GM19455 (cell line): ENCODE results near the gene ADA.
A peak's percentile ranks its signal among the peaks of the same experiment; 100 is the strongest.

Experiments
- ATAC-seq: cut with Tn5 transposase; IDR thresholded peaks from one replicate; pipeline ENCODE4 v1.9.1; 2021; ENCODE audit not compliant: unreplicated experiment

ADA gene

GRCh38 chr20:44646023-44646640 lies 5.4 kb downstream of the ADA start:
- ATAC-seq, result peak; percentile 26

GRCh38 chr20:44644667-44645131 lies 6.8 kb downstream of the ADA start:
- ATAC-seq, result no peak

- ATAC-seq, result no peak
Observed at GRCh38 chr20:44644230-44644617, 7.3 kb downstream of the ADA start.

GRCh38 chr20:44643596-44644229 lies 7.8 kb downstream of the ADA start:
- no peak for ATAC-seq

- ATAC-seq, result no peak
Observed at GRCh38 chr20:44643154-44643519, 8.4 kb downstream of the ADA start.

- ATAC-seq, result no peak
Observed at GRCh38 chr20:44642203-44643153, 9.0 kb downstream of the ADA start.

- no peak for ATAC-seq
Observed at GRCh38 chr20:44641325-44641724, 10.2 kb downstream of the ADA start.

GRCh38 chr20:44640522-44640921 lies 11.0 kb downstream of the ADA start:
- no peak for ATAC-seq

- ATAC-seq, result no peak
Observed at GRCh38 chr20:44637522-44638372, 13.8 kb downstream of the ADA start.

- no peak for ATAC-seq
Observed at GRCh38 chr20:44637042-44637441, 14.5 kb downstream of the ADA start.

- no peak for ATAC-seq
Observed at GRCh38 chr20:44635877-44636276, 15.6 kb downstream of the ADA start.

- no peak for ATAC-seq
Observed at GRCh38 chr20:44633872-44634600, 17.5 kb downstream of the ADA start.

GRCh38 chr20:44633187-44633810 lies 18.2 kb downstream of the ADA start:
- no peak for ATAC-seq

GRCh38 chr20:44632103-44632752 lies 19.3 kb downstream of the ADA start:
- ATAC-seq, result no peak

GRCh38 chr20:44630297-44630696 lies 21.2 kb downstream of the ADA start:
- no peak for ATAC-seq

GRCh38 chr20:44629542-44629941 lies 22.0 kb downstream of the ADA start:
- no peak for ATAC-seq

- ATAC-seq, result no peak
Observed at GRCh38 chr20:44629017-44629385, 22.5 kb downstream of the ADA start.

- no peak for ATAC-seq
Observed at GRCh38 chr20:44627364-44628010, 24.0 kb downstream of the ADA start.

GRCh38 chr20:44626278-44626677 lies 25.2 kb downstream of the ADA start:
- ATAC-seq, result no peak
